HG02943 (cell line): ENCODE data around the gene STX1B.
"Not testable (repeated sequence)": the region's sequence is repeated elsewhere in the genome, so short reads cannot be mapped to it uniquely, and the experiment has no call there.

Source experiments
- ATAC-seq: cut with Tn5 transposase; IDR thresholded peaks from one replicate; pipeline ENCODE4 v1.9.1; 2021; ENCODE audit warnings: mild to moderate bottlenecking, low read depth, moderate library complexity; ENCODE audit not compliant: unreplicated experiment

STX1B gene

GRCh38 chr16:31016018-31016417 is 5.6 kb upstream of the STX1B start:
- ATAC-seq, result no peak

- ATAC-seq, result not testable (repeated sequence)
Measured at GRCh38 chr16:31013292-31013691, 2.9 kb upstream of the STX1B start.

- not testable (repeated sequence) for ATAC-seq
Measured at GRCh38 chr16:31011815-31012214, 1.4 kb upstream of the STX1B start.

GRCh38 chr16:31009894-31010584 is 399 bp downstream of the STX1B start:
- ATAC-seq, result no peak

- no peak for ATAC-seq
Measured at GRCh38 chr16:31009120-31009519, 1.3 kb downstream of the STX1B start.

GRCh38 chr16:31008551-31008950 is 1.9 kb downstream of the STX1B start:
- no peak for ATAC-seq

GRCh38 chr16:31008149-31008548 is 2.3 kb downstream of the STX1B start:
- ATAC-seq, result no peak

GRCh38 chr16:31007684-31008083 is 2.8 kb downstream of the STX1B start:
- ATAC-seq, result no peak

- no peak for ATAC-seq
Measured at GRCh38 chr16:31006589-31006988, 3.8 kb downstream of the STX1B start.

- no peak for ATAC-seq
Measured at GRCh38 chr16:31006086-31006385, 4.4 kb downstream of the STX1B start.

- no peak for ATAC-seq
Measured at GRCh38 chr16:31005350-31006085, 4.9 kb downstream of the STX1B start.

GRCh38 chr16:31004658-31005057 is 5.8 kb downstream of the STX1B start:
- ATAC-seq, result no peak

GRCh38 chr16:31003744-31004143 is 6.7 kb downstream of the STX1B start:
- ATAC-seq, result no peak

- no peak for ATAC-seq
Measured at GRCh38 chr16:31002862-31003341, 7.5 kb downstream of the STX1B start.

- no peak for ATAC-seq
Measured at GRCh38 chr16:31002250-31002700, 8.2 kb downstream of the STX1B start.

- no peak for ATAC-seq
Measured at GRCh38 chr16:31001507-31002249, 8.8 kb downstream of the STX1B start.

- no peak for ATAC-seq
Measured at GRCh38 chr16:31000671-31001382, 9.6 kb downstream of the STX1B start.

GRCh38 chr16:30998852-30999761 is 11.3 kb downstream of the STX1B start:
- ATAC-seq, result no peak
